Fibroblast of skin of left biceps (primary cell): ENCODE results near the gene LRRC8D.

Experiments
- DNase-seq, 2 experiments: peaks; one replicate each; pipeline ENCODE4 v3.0.0-alpha.2; 2013; ENCODE audit warnings: low read depth in 2 of 2

The LRRC8D gene

GRCh38 chr1:89870998-89871397, 50.2 kb downstream of the LRRC8D start:
- no peak for DNase-seq

- no peak for DNase-seq
Measured at GRCh38 chr1:89871768-89872473, 51.1 kb downstream of the LRRC8D start.

- no peak for DNase-seq
Measured at GRCh38 chr1:89872567-89872966, 51.7 kb downstream of the LRRC8D start.

GRCh38 chr1:89873288-89873687, 52.5 kb downstream of the LRRC8D start:
- DNase-seq, result no peak

GRCh38 chr1:89873770-89874169, 52.9 kb downstream of the LRRC8D start:
- no peak for DNase-seq

- no peak for DNase-seq
Measured at GRCh38 chr1:89876463-89876862, 55.6 kb downstream of the LRRC8D start.

- DNase-seq, result no peak
Measured at GRCh38 chr1:89877756-89878155, 56.9 kb downstream of the LRRC8D start.

- DNase-seq, result no peak
Measured at GRCh38 chr1:89878256-89878655, 57.4 kb downstream of the LRRC8D start.

GRCh38 chr1:89880679-89881078, 59.8 kb downstream of the LRRC8D start:
- no peak for DNase-seq

GRCh38 chr1:89881415-89882058, 60.7 kb downstream of the LRRC8D start:
- no peak for DNase-seq

GRCh38 chr1:89882348-89883029, 61.7 kb downstream of the LRRC8D start:
- DNase-seq, result no peak

GRCh38 chr1:89883030-89883379, 62.2 kb downstream of the LRRC8D start:
- no peak for DNase-seq

- DNase-seq, result no peak
Measured at GRCh38 chr1:89884718-89885596, 64.1 kb downstream of the LRRC8D start.

GRCh38 chr1:89887270-89887669, 66.4 kb downstream of the LRRC8D start:
- no peak for DNase-seq

- DNase-seq, result no peak
Measured at GRCh38 chr1:89887713-89888112, 66.9 kb downstream of the LRRC8D start.

- DNase-seq, result no peak
Measured at GRCh38 chr1:89888480-89889322, 67.9 kb downstream of the LRRC8D start.

GRCh38 chr1:89889323-89889615, 68.4 kb downstream of the LRRC8D start:
- DNase-seq, result no peak

- no peak for DNase-seq
Measured at GRCh38 chr1:89890085-89890752, 69.4 kb downstream of the LRRC8D start.

- no peak for DNase-seq
Measured at GRCh38 chr1:89892816-89893215, 72.0 kb downstream of the LRRC8D start.

- DNase-seq, result peak; percentile 85
Measured at GRCh38 chr1:89894210-89895201, 73.7 kb downstream of the LRRC8D start.
